Activated B cell treated with CpG ODN at 0.5 μM for 24 hours (primary cell): Measurements from ENCODE around the gene DERL3. TPM values are rescaled to one million over a fixed set of nuclear protein-coding genes. Genes with fewer than 3 reads are reported as not detected.

Experiments
- ATAC-seq: fragments of 200-7000 bp; cut with Tn5 transposase; one replicate; pipeline ENCODE4 v1.10.0; 2021; ENCODE audit warnings: low read depth, mild to moderate bottlenecking, moderate library complexity
- CTCF ChIA-PET: fragments of 350-600 bp; sonication (Branson Sonifier 250); formaldehyde crosslinking; loops from one replicate; lab custom pipeline; 2021; ENCODE audit warnings: antibody characterized with exemption; lab: Charles Lee
- POLR2A ChIA-PET: fragments of 350-600 bp; sonication (Branson Sonifier 250); formaldehyde crosslinking; loops from one replicate; lab custom pipeline; 2021; ENCODE audit warnings: antibody characterized with exemption; lab: Charles Lee
- DNase-seq: peaks from one replicate; pipeline ENCODE4 v3.0.0; 2022
- H3K27ac Mint-ChIP-seq: one replicate; pipeline ENCODE4 v1.8.0; 2020; ENCODE audit warnings: mixed read lengths
- H3K27me3 Mint-ChIP-seq: one replicate; pipeline ENCODE4 v1.8.0; 2021; ENCODE audit warnings: mixed read lengths
- H3K36me3 Mint-ChIP-seq: one replicate; pipeline ENCODE4 v1.8.0; 2021; ENCODE audit warnings: low read depth, mixed read lengths
- H3K4me1 Mint-ChIP-seq: one replicate; pipeline ENCODE4 v1.8.0; 2021; ENCODE audit warnings: mixed read lengths
- H3K4me3 Mint-ChIP-seq: one replicate; pipeline ENCODE4 v1.8.0; 2020; ENCODE audit warnings: mild to moderate bottlenecking, mixed read lengths
- H3K9me3 Mint-ChIP-seq: one replicate; pipeline ENCODE4 v1.8.0; 2020; ENCODE audit warnings: mixed read lengths
- CTCF ChIP-seq: fragments of 200-600 bp; IDR thresholded peaks from one replicate; pipeline ENCODE4 v1.8.0; 2022; ENCODE audit warnings: antibody characterized with exemption, mild to moderate bottlenecking
- intact Hi-C: fragments of 100-400 bp; cut with micrococcal nuclease; formaldehyde crosslinking; loops from one replicate; pipeline ENCODE4 v1.15.1; 2024
- total RNA-seq: library from RNA; stranded (reverse); gene quantifications from 2 replicates; pipeline ENCODE4 v1.2.3, GENCODE V29; 2022

The DERL3 gene
- total RNA-seq, 1 donor from 2014 or later: 18.3 TPM

GRCh38 chr22:23820748-23821211 lies 18.0 kb downstream of the DERL3 start:
- ATAC-seq (peak; percentile 49), DNase-seq (no peak)
- Mint-ChIP-seq H3K9me3 (no peaks in the 10 kb centered on the region), H3K27ac (peak overlapping the region; percentile 83), H3K36me3 (peaks cover 93% of the 10 kb centered on the region), H3K4me1 (peaks cover 59% of the 10 kb centered on the region), H3K27me3 (no peaks in the 10 kb centered on the region), H3K4me3 (peak overlapping the region; percentile 58)
- intact Hi-C loops: loop anchor here (2.0 kb wide), 1 partner anchor 18 kb away; the partner anchor contains the start of gene DERL3
- no peak for TF ChIP-seq CTCF
- CTCF ChIA-PET: interaction anchor here (0.5 kb wide), 1 partner anchor 52 kb away, joined by 3 read pairs; no protein-coding TSS in a partner anchor
- POLR2A ChIA-PET: interaction anchor here (0.8 to 1.7 kb wide), 5 partner anchors 9 to 74 kb away, joined by 3 to 5 read pairs (median 4); partner anchors contain the start of genes DERL3, MIF and SLC2A11

GRCh38 chr22:23818541-23818940 lies 20.3 kb downstream of the DERL3 start:
- ATAC-seq: peak; percentile 59
- no peak for TF ChIP-seq CTCF
- peak overlapping the region; percentile 66 for H3K27ac Mint-ChIP-seq
- intact Hi-C loops: no loop called here
- CTCF ChIA-PET: no interaction called here
- H3K4me3 Mint-ChIP-seq: peak overlapping the region; percentile 63
- no peak for DNase-seq
- POLR2A ChIA-PET: no interaction called here
- peaks cover 54% of the 10 kb centered on the region for H3K4me1 Mint-ChIP-seq
- H3K27me3 Mint-ChIP-seq: no peaks in the 10 kb centered on the region
- peaks cover 92% of the 10 kb centered on the region for H3K36me3 Mint-ChIP-seq
- H3K9me3 Mint-ChIP-seq: no peaks in the 10 kb centered on the region

- POLR2A ChIA-PET: interaction anchor here (1.1 kb wide), 1 partner anchor 15 kb away, joined by 3 read pairs; no protein-coding TSS in a partner anchor
- Mint-ChIP-seq H3K27ac (no peak overlapping the region), H3K9me3 (no peaks in the 10 kb centered on the region)
These were observed 21.7 kb downstream of the DERL3 start for GRCh38 chr22:23817146-23817545.

GRCh38 chr22:23816156-23816976 lies 22.4 kb downstream of the DERL3 start:
- TF ChIP-seq CTCF: no peak
- POLR2A ChIA-PET: interaction anchor here (0.6 to 1.1 kb wide), 2 partner anchors 15 to 42 kb away, joined by 3 read pairs; no protein-coding TSS in a partner anchor
- CTCF ChIA-PET: interaction anchor here (1.2 kb wide), 1 partner anchor 41 kb away, joined by 3 read pairs; the partner anchor contains the start of gene SLC2A11
- DNase-seq (no peak), ATAC-seq (no peak)
- H3K9me3 Mint-ChIP-seq: no peaks in the 10 kb centered on the region
- intact Hi-C loops: no loop called here
- H3K27ac Mint-ChIP-seq: no peak overlapping the region
- H3K4me1 Mint-ChIP-seq: peaks cover 51% of the 10 kb centered on the region
- H3K4me3 Mint-ChIP-seq: no peak overlapping the region
- H3K36me3 Mint-ChIP-seq: peaks cover 89% of the 10 kb centered on the region
- no peaks in the 10 kb centered on the region for H3K27me3 Mint-ChIP-seq

More at GRCh38 chr22:23817146-23817545, 21.7 kb downstream of the DERL3 start:
- no peak for DNase-seq
- CTCF ChIA-PET: no interaction called here
- peaks cover 89% of the 10 kb centered on the region for H3K36me3 Mint-ChIP-seq
- H3K4me3 Mint-ChIP-seq: no peak overlapping the region
- TF ChIP-seq CTCF: no peak
- H3K27me3 Mint-ChIP-seq: no peaks in the 10 kb centered on the region
- intact Hi-C loops: no loop called here
- peaks cover 46% of the 10 kb centered on the region for H3K4me1 Mint-ChIP-seq
- no peak for ATAC-seq
